HCT116 (cell line): ENCODE data around the gene TLCD5. TPM values are rescaled to one million over a fixed set of nuclear protein-coding genes. Genes with fewer than 3 reads are reported as not detected.

Experiments used
- ATAC-seq: fragments of 200-7000 bp; cut with Tn5 transposase; 2 replicates; pipeline ENCODE4 v1.9.1; 2020; ENCODE audit warnings: mild to moderate bottlenecking, moderate library complexity
- BruUV-seq: library from RNA; stranded (reverse); fragments of 400-500 nt; replicated peaks from 2 replicates; lab custom pipeline; 2021; lab: Mats Ljungman, UMichigan
- CTCF ChIA-PET: fragments of 300-600 bp; sonication (Branson Sonifier 250); formaldehyde crosslinking; loops from one replicate; lab custom pipeline; 2021; ENCODE audit warnings: antibody characterized with exemption; lab: Charles Lee
- POLR2A ChIA-PET: fragments of 300-600, 350-600 bp; sonication (Branson Sonifier 250); formaldehyde crosslinking; loops from one replicate; lab custom pipeline; 2021; ENCODE audit warnings: antibody characterized with exemption; lab: Charles Lee
- RAD21 ChIA-PET, 2 experiments: fragments of 300-600 bp; sonication (Branson Sonifier 250); formaldehyde crosslinking; loops; one replicate each; lab custom pipeline; 2023; ENCODE audit warnings: low total read pairs in 2 of 2; ENCODE audit not compliant: uncharacterized antibody in 2 of 2, unreplicated experiment in 2 of 2, low non-redundant PET in 1 of 2; lab: Charles Lee
- DNase-seq: peaks from one replicate; pipeline ENCODE4 v3.0.0-alpha.2; 2010; ENCODE audit warnings: low read depth, low spot score
- H2AFZ ChIP-seq: fragments of 200-600 bp; shearing (Covaris generic), sonication (generic); 2 replicates; pipeline ENCODE4 v1.6.1; 2017; ENCODE audit warnings: low read depth, mixed run types, mixed read lengths, antibody characterized with exemption, low read length; ENCODE audit not compliant: poor library complexity, severe bottlenecking
- H3K27ac ChIP-seq: 2 replicates; pipeline ENCODE4 v1.5.1; 2012; ENCODE audit warnings: low read depth, low read length
- H3K27me3 ChIP-seq: fragments of 200-600 bp; sonication (generic); 2 replicates; pipeline ENCODE4 v1.6.1; 2016; ENCODE audit warnings: mixed run types, low read length, mixed read lengths; ENCODE audit not compliant: insufficient read depth
- H3K36me3 ChIP-seq, 2 experiments: fragments of 200-500 bp in 1 of 2; fragments of 200-600 bp in 1 of 2; sonication (Bioruptor generic) in 1 of 2; sonication (generic) in 1 of 2; 2 replicates each; pipeline versions ENCODE4 v1.5.1 to v1.6.1; 2014 to 2016; ENCODE audit warnings: low read length in 2 of 2, inconsistent platforms in 1 of 2, mixed read lengths in 1 of 2, mixed run types in 1 of 2; ENCODE audit not compliant: insufficient read depth in 2 of 2, control insufficient read depth in 1 of 2
- H3K4me1 ChIP-seq, 2 experiments: fragments of 200-600 bp in 1 of 2; sonication (generic) in 1 of 2; 2 replicates each; pipeline versions ENCODE4 v1.5.1 to v1.6.1; 2012 to 2017; ENCODE audit warnings: low read length in 2 of 2, inconsistent platforms in 1 of 2, mild to moderate bottlenecking in 1 of 2, mixed read lengths in 1 of 2, mixed run types in 1 of 2, moderate library complexity in 1 of 2; ENCODE audit not compliant: insufficient read depth in 2 of 2, control insufficient read depth in 1 of 2
- H3K4me2 ChIP-seq: fragments of 200-600 bp; sonication (generic); 2 replicates; pipeline ENCODE4 v1.6.1; 2017; ENCODE audit warnings: mixed run types, low read length, mixed read lengths
- H3K4me3 ChIP-seq, 2 experiments: fragments of 200-600 bp in 1 of 2; sonication (generic) in 1 of 2; replicated peaks in 1 of 2; 2 replicates each; pipeline ENCODE4 v1.5.1; 2011 to 2016; ENCODE audit warnings: low read length in 2 of 2, control low read depth in 1 of 2, low read depth in 1 of 2, mild to moderate bottlenecking in 1 of 2, mixed read lengths in 1 of 2, mixed run types in 1 of 2
- H3K79me2 ChIP-seq: fragments of 200-600 bp; sonication (generic); 2 replicates; pipeline ENCODE4 v1.6.1; 2017; ENCODE audit warnings: mild to moderate bottlenecking, mixed run types, low read length, moderate library complexity, mixed read lengths; ENCODE audit not compliant: insufficient read depth
- H3K9ac ChIP-seq: fragments of 200-600 bp; sonication (generic); 2 replicates; pipeline ENCODE4 v1.6.1; 2016; ENCODE audit warnings: low read length, mixed read lengths
- H3K9me2 ChIP-seq: fragments of 200-600 bp; sonication (generic), shearing (Covaris generic); 2 replicates; pipeline ENCODE4 v1.6.1; 2017; ENCODE audit warnings: mixed run types, mild to moderate bottlenecking, moderate library complexity; ENCODE audit not compliant: insufficient read depth
- H3K9me3 ChIP-seq, 2 experiments: fragments of 200-500 bp in 1 of 2; fragments of 200-600 bp in 1 of 2; sonication (Bioruptor generic) in 1 of 2; sonication (generic) in 1 of 2; 2 replicates each; pipeline ENCODE4 v1.6.1; 2014 to 2017; ENCODE audit warnings: low read length in 2 of 2, mixed read lengths in 2 of 2, inconsistent platforms in 1 of 2, low read depth in 1 of 2, mild to moderate bottlenecking in 1 of 2, mixed run types in 1 of 2, moderate library complexity in 1 of 2; ENCODE audit not compliant: control insufficient read depth in 1 of 2, insufficient read depth in 1 of 2
- H4K20me1 ChIP-seq: fragments of 200-600 bp; sonication (generic), shearing (Covaris generic); 2 replicates; pipeline ENCODE4 v1.6.1; 2017; ENCODE audit warnings: mixed run types, mild to moderate bottlenecking, moderate library complexity; ENCODE audit not compliant: insufficient read depth
- ATF3 ChIP-seq: IDR thresholded peaks from 2 replicates; pipeline ENCODE4 v1.6.1; 2012
- CBX3 ChIP-seq: IDR thresholded peaks from 2 replicates; pipeline ENCODE4 v1.6.1; 2012; ENCODE audit warnings: low read depth
- ELF1 ChIP-seq: IDR thresholded peaks from 2 replicates; pipeline ENCODE4 v1.6.1; 2012; ENCODE audit warnings: low read depth, borderline replicate concordance
- EZH2 ChIP-seq: fragments of 200-600 bp; sonication (generic); IDR thresholded peaks from 2 replicates; pipeline ENCODE4 v1.6.1; 2017; ENCODE audit warnings: antibody characterized with exemption, mixed run types
- POLR2A ChIP-seq: IDR thresholded peaks from 2 replicates; pipeline ENCODE4 v1.7.0; 2011; ENCODE audit warnings: borderline replicate concordance; ENCODE audit not compliant: insufficient read depth, insufficient read length; ENCODE audit errors: extremely low read depth
- SP1 ChIP-seq: IDR thresholded peaks from 2 replicates; pipeline ENCODE4 v1.6.1; 2012; ENCODE audit warnings: low read depth
- ZNF274 ChIP-seq: fragments of 200-500 bp; sonication (Bioruptor generic); IDR thresholded peaks from 2 replicates; pipeline ENCODE4 v1.6.1; 2014; ENCODE audit warnings: mild to moderate bottlenecking, low read depth, low read length, inconsistent platforms
- intact Hi-C: fragments of 100-400 bp; cut with micrococcal nuclease; formaldehyde crosslinking; loops from 2 replicates; pipeline ENCODE4 v1.10.0; 2022
- total RNA-seq: library from RNA; stranded (reverse); gene quantifications from one replicate; pipeline ENCODE4 v1.2.1, GENCODE V29; 2021; ENCODE audit not compliant: unreplicated experiment
- TF ChIP-seq, protein P1 (sequence below), 3 experiments: fragments of 200-600 bp in 1 of 3; sonication (generic) in 1 of 3; IDR thresholded peaks in 2 of 3; conservative IDR thresholded peaks in 1 of 3; 2 replicates each; pipeline ENCODE4 v1.5.1; 2012 to 2017; ENCODE audit warnings: low read depth in 2 of 3, low read length in 2 of 3, antibody characterized with exemption in 1 of 3, borderline replicate concordance in 1 of 3, control low read depth in 1 of 3, mild to moderate bottlenecking in 1 of 3, mixed read lengths in 1 of 3, mixed run types in 1 of 3, moderate library complexity in 1 of 3; ENCODE audit not compliant: insufficient read depth in 1 of 3

The TLCD5 gene
- total RNA-seq, 1 experiment from 2014 or later = 9.1 TPM

DNA sequence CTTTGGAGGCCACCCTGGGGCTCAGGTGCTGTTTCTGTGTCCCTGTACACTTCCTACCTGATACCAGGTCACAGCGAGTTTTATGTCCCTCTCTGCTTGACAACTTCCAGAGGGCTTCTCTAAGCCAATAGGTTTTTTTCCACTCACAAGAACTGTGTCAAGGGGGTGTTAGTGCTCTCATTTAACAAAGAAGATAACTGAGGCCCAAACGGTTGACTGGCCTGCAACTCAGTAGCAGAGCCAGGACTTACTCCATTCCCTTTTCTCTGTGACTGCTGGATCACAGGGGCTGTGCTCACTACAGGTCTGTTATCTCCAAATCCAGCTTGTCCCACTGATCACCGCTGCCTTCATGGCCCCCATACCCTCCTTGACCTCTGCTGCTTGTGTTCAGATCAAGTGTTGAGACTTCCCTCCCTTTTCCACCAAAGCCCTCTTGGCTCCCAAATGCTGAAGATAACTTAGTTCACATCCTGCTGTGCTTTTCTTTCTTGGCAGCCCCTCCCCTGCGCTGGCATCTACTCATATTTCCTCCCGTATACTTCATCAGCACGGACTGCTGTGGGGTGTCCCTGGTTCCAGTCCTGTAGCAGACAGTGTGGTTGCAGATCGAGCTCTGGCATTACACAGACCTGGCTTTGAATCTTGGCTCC lies 43.8 kb upstream of the TLCD5 start:
- no peaks in the 10 kb centered on the region for H3K27me3 ChIP-seq
- H3K9me3 ChIP-seq = no peaks in the 10 kb centered on the region
- H3K27ac ChIP-seq = no peak overlapping the region
- RAD21 ChIA-PET = no interaction called here
- TF ChIP-seq, protein P1, sequence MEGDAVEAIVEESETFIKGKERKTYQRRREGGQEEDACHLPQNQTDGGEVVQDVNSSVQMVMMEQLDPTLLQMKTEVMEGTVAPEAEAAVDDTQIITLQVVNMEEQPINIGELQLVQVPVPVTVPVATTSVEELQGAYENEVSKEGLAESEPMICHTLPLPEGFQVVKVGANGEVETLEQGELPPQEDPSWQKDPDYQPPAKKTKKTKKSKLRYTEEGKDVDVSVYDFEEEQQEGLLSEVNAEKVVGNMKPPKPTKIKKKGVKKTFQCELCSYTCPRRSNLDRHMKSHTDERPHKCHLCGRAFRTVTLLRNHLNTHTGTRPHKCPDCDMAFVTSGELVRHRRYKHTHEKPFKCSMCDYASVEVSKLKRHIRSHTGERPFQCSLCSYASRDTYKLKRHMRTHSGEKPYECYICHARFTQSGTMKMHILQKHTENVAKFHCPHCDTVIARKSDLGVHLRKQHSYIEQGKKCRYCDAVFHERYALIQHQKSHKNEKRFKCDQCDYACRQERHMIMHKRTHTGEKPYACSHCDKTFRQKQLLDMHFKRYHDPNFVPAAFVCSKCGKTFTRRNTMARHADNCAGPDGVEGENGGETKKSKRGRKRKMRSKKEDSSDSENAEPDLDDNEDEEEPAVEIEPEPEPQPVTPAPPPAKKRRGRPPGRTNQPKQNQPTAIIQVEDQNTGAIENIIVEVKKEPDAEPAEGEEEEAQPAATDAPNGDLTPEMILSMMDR (IDR thresholded peaks at IDR 0.05 in 2 of 3, conservative IDR thresholded peaks at IDR 0.05 in 1 of 3; ENCODE audit: borderline replicate concordance in 1 of 3, insufficient read depth in 1 of 3, low read depth in 2 of 3, low read length in 2 of 3) = no peak
- no peak for TF ChIP-seq ELF1
- TF ChIP-seq POLR2A = no peak
- no peak for TF ChIP-seq EZH2
- no peak for TF ChIP-seq CBX3
- no peak for TF ChIP-seq SP1
- no peak for TF ChIP-seq ZNF274
- no peak for TF ChIP-seq ATF3
- no peak overlapping the region for H3K4me3 ChIP-seq
- no peaks in the 10 kb centered on the region; a peak in 1 of 4 replicates for H3K4me1 ChIP-seq
- H2AFZ ChIP-seq = no peak overlapping the region
- no TSS peak for BruUV-seq
- POLR2A ChIA-PET = no interaction called here
- H3K79me2 ChIP-seq = no peaks in the 10 kb centered on the region
- no peaks in the 10 kb centered on the region for H3K36me3 ChIP-seq
- intact Hi-C loops = no loop called here
- H4K20me1 ChIP-seq = no peaks in the 10 kb centered on the region
- ATAC-seq (no peak), DNase-seq (no peak)
- no peak overlapping the region for H3K9ac ChIP-seq
- H3K9me2 ChIP-seq = no peaks in the 10 kb centered on the region
- no peak overlapping the region for H3K4me2 ChIP-seq
- CTCF ChIA-PET = no interaction called here
